ENCODE results near the gene HERPUD1.
A peak's percentile ranks its signal among the peaks of the same experiment; 100 is the strongest.
"Not testable (repeated sequence)": the region's sequence is repeated elsewhere in the genome, so short reads cannot be mapped to it uniquely, and the experiment has no call there.

Gene HERPUD1

GRCh38 chr16:56931892-56932720, at the start of gene HERPUD1:
HERPUD1 (plus strand) TSS chr16:56932142; CDS start chr16:56932245, 103 bp downstream.
- ATAC-seq, result peak; percentile 97
- TF ChIP-seq ZFP3 (CRISPR knock-in tag; IDR thresholded peaks at IDR 0.05), result no peak
- TF ChIP-seq GLIS3 (CRISPR knock-in tag; IDR thresholded peaks at IDR 0.05), result 0 out of 2 replicates have a peak, but pooled peaks have one; percentile 50

- TF ChIP-seq ZFP30 (CRISPR knock-in tag; IDR thresholded peaks at IDR 0.05), result no peak
- TF ChIP-seq ESRRG (CRISPR knock-in tag; IDR thresholded peaks at IDR 0.05), result no peak
- no peak for TF ChIP-seq ZNF70 (CRISPR knock-in tag; IDR thresholded peaks at IDR 0.05)
- no peak for ATAC-seq
Measured at GRCh38 chr16:56883586-56883985, 48.4 kb upstream of the HERPUD1 start.

- TF ChIP-seq ZNF70 (CRISPR knock-in tag; IDR thresholded peaks at IDR 0.05), result no peak
- no peak for TF ChIP-seq ESRRG (CRISPR knock-in tag; IDR thresholded peaks at IDR 0.05)
- TF ChIP-seq OSR1 (CRISPR knock-in tag; IDR thresholded peaks at IDR 0.05), result no peak
- TF ChIP-seq POU6F1 (CRISPR knock-in tag; IDR thresholded peaks at IDR 0.05; ENCODE audit: borderline replicate concordance, low read depth), result no peak
- no peak for TF ChIP-seq PPARA (CRISPR knock-in tag; IDR thresholded peaks at IDR 0.05; ENCODE audit: borderline replicate concordance)
- no peak for ATAC-seq
Measured at GRCh38 chr16:56884026-56884582, 47.8 kb upstream of the HERPUD1 start.

GRCh38 chr16:56884929-56885328, 47.0 kb upstream of the HERPUD1 start:
- not testable (repeated sequence) for ATAC-seq

- no peak for ATAC-seq
- no peak for TF ChIP-seq TCF4 (CRISPR knock-in tag; IDR thresholded peaks at IDR 0.05; ENCODE audit: borderline replicate concordance)
- TF ChIP-seq TOX (CRISPR knock-in tag; IDR thresholded peaks at IDR 0.05; ENCODE audit: borderline replicate concordance), result no peak
- TF ChIP-seq PPARA (CRISPR knock-in tag; IDR thresholded peaks at IDR 0.05; ENCODE audit: borderline replicate concordance), result no peak
- TF ChIP-seq ARNTL (CRISPR knock-in tag; IDR thresholded peaks at IDR 0.05; ENCODE audit: borderline replicate concordance, low read depth), result no peak
- no peak for TF ChIP-seq ZC3H10 (CRISPR knock-in tag; IDR thresholded peaks at IDR 0.05)
- no peak for TF ChIP-seq BACH2 (CRISPR knock-in tag; IDR thresholded peaks at IDR 0.05; ENCODE audit: borderline replicate concordance)
- TF ChIP-seq TSHZ2 (CRISPR knock-in tag; IDR thresholded peaks at IDR 0.05), result no peak
- TF ChIP-seq ZNF8 (CRISPR knock-in tag; IDR thresholded peaks at IDR 0.05), result no peak
- no peak for TF ChIP-seq ZNF565 (CRISPR knock-in tag; conservative IDR thresholded peaks at IDR 0.05; ENCODE audit: low read depth)
- no peak for TF ChIP-seq CSDC2 (CRISPR knock-in tag; IDR thresholded peaks at IDR 0.05)
Measured at GRCh38 chr16:56885446-56886162, 46.3 kb upstream of the HERPUD1 start.

- no peak for ATAC-seq
Measured at GRCh38 chr16:56886296-56886695, 45.6 kb upstream of the HERPUD1 start.

More at GRCh38 chr16:56886296-56886695, 45.6 kb upstream of the HERPUD1 start:
- TF ChIP-seq CREB5 (CRISPR knock-in tag; IDR thresholded peaks at IDR 0.05; ENCODE audit: low read depth), result no peak
- no peak for TF ChIP-seq POU6F1 (CRISPR knock-in tag; IDR thresholded peaks at IDR 0.05; ENCODE audit: borderline replicate concordance, low read depth)
- TF ChIP-seq OSR1 (CRISPR knock-in tag; IDR thresholded peaks at IDR 0.05), result no peak

Measured in SK-N-SH treated with all-trans-retinoic acid at 6 μM for 48 hours (cell line).